ENCODE results near the gene SPTLC2.

The SPTLC2 gene

GRCh38 chr14:77585385-77585784 lies 31.1 kb downstream of the SPTLC2 start:
- no peaks in the 10 kb centered on the region for H3K27me3 ChIP-seq (ENCODE audit: insufficient read depth, low read length, poor library complexity, severe bottlenecking)
- no peaks in the 10 kb centered on the region; the same call in 1 of the 2 replicates for H3F3A ChIP-seq (ENCODE audit: low read depth)
- H3K9ac ChIP-seq (ENCODE audit: low read depth, low read length, poor library complexity, severe bottlenecking) = no peak overlapping the region
- H3K9me2 ChIP-seq (replicated peaks; ENCODE audit: low read depth, low read length) = no peaks in the 10 kb centered on the region
- H3K9me3 ChIP-seq (ENCODE audit: insufficient read depth, low read depth, low read length) = no peaks in the 10 kb centered on the region
- H3K36me3 ChIP-seq (ENCODE audit: insufficient read depth, low read length) = peaks cover 3% of the 10 kb centered on the region; the same call in 1 of the 2 replicates
- H4K20me1 ChIP-seq (ENCODE audit: insufficient read depth, low read length, poor library complexity, severe bottlenecking) = peaks cover 7% of the 10 kb centered on the region
- TF ChIP-seq, protein P1, sequence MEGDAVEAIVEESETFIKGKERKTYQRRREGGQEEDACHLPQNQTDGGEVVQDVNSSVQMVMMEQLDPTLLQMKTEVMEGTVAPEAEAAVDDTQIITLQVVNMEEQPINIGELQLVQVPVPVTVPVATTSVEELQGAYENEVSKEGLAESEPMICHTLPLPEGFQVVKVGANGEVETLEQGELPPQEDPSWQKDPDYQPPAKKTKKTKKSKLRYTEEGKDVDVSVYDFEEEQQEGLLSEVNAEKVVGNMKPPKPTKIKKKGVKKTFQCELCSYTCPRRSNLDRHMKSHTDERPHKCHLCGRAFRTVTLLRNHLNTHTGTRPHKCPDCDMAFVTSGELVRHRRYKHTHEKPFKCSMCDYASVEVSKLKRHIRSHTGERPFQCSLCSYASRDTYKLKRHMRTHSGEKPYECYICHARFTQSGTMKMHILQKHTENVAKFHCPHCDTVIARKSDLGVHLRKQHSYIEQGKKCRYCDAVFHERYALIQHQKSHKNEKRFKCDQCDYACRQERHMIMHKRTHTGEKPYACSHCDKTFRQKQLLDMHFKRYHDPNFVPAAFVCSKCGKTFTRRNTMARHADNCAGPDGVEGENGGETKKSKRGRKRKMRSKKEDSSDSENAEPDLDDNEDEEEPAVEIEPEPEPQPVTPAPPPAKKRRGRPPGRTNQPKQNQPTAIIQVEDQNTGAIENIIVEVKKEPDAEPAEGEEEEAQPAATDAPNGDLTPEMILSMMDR (conservative IDR thresholded peaks at IDR 0.05; ENCODE audit: low read length) = no peak
- no peak for TF ChIP-seq EZH2phosphoT487 (IDR thresholded peaks at IDR 0.05; ENCODE audit: borderline replicate concordance)
- no peak overlapping the region for H3K4me2 ChIP-seq (ENCODE audit: low read depth, low read length, poor library complexity, severe bottlenecking)
- peaks cover 63% of the 10 kb centered on the region for H3K79me2 ChIP-seq (ENCODE audit: insufficient read depth, low read length)
- no peak overlapping the region for H2AFZ ChIP-seq (ENCODE audit: low read length)
- no peak overlapping the region for H3K4me3 ChIP-seq (ENCODE audit: low read length, poor library complexity, severe bottlenecking)
- peaks cover 24% of the 10 kb centered on the region for H3K4me1 ChIP-seq (ENCODE audit: insufficient read depth, low read length, poor library complexity, severe bottlenecking)

- Histone ChIP-seq H3K9me2 (replicated peaks; ENCODE audit: low read depth, low read length) (no peaks in the 10 kb centered on the region), H3K79me2 (ENCODE audit: insufficient read depth, low read length) (peaks cover 68% of the 10 kb centered on the region)
Observed at GRCh38 chr14:77584809-77585208, 31.6 kb downstream of the SPTLC2 start.

DNA sequence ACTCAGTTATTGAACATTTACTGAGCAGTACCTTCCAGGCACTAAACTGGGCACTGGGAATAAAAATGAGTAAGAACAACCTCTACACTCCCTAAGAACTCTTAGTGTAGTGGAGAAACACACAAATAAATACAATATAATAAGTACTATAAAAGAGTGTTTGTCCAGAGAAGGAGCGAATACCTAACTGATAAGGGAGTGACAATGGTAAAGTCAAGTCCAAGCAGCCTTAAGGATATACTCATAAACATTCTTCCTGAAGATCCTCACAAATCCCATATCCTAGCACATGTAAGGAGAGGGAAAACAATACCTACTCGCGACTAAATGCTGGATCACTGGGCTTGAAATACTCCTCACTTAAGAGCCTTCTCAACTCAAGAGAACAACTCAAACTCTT lies 32.8 kb downstream of the SPTLC2 start:
- H3K9ac ChIP-seq (ENCODE audit: low read depth, low read length, poor library complexity, severe bottlenecking) = no peak overlapping the region
- H3K79me2 ChIP-seq (ENCODE audit: insufficient read depth, low read length) = peaks cover 71% of the 10 kb centered on the region
- peaks cover 3% of the 10 kb centered on the region; the same call in 1 of the 2 replicates for H3K36me3 ChIP-seq (ENCODE audit: insufficient read depth, low read length)

More at GRCh38 chr14:77584809-77585208, 31.6 kb downstream of the SPTLC2 start:
- no peaks in the 10 kb centered on the region for H3K27me3 ChIP-seq (ENCODE audit: insufficient read depth, low read length, poor library complexity, severe bottlenecking)
- peaks cover 3% of the 10 kb centered on the region; the same call in 1 of the 2 replicates for H3K36me3 ChIP-seq (ENCODE audit: insufficient read depth, low read length)
- H3K4me2 ChIP-seq (ENCODE audit: low read depth, low read length, poor library complexity, severe bottlenecking) = no peak overlapping the region
- TF ChIP-seq, protein P1 (conservative IDR thresholded peaks at IDR 0.05; ENCODE audit: low read length) = no peak
- no peak for TF ChIP-seq EZH2phosphoT487 (IDR thresholded peaks at IDR 0.05; ENCODE audit: borderline replicate concordance)
- H3K9me3 ChIP-seq (ENCODE audit: insufficient read depth, low read depth, low read length) = no peaks in the 10 kb centered on the region
- H3K4me3 ChIP-seq (ENCODE audit: low read length, poor library complexity, severe bottlenecking) = no peak overlapping the region
- H3K9ac ChIP-seq (ENCODE audit: low read depth, low read length, poor library complexity, severe bottlenecking) = no peak overlapping the region
- no peaks in the 10 kb centered on the region; the same call in 1 of the 2 replicates for H3F3A ChIP-seq (ENCODE audit: low read depth)
- no peak overlapping the region for H2AFZ ChIP-seq (ENCODE audit: low read length)
- peaks cover 24% of the 10 kb centered on the region for H3K4me1 ChIP-seq (ENCODE audit: insufficient read depth, low read length, poor library complexity, severe bottlenecking)
- H4K20me1 ChIP-seq (ENCODE audit: insufficient read depth, low read length, poor library complexity, severe bottlenecking) = peaks cover 7% of the 10 kb centered on the region

More for the DNA sequence above, 32.8 kb downstream of the SPTLC2 start:
- Histone ChIP-seq H3K4me1 (ENCODE audit: insufficient read depth, low read length, poor library complexity, severe bottlenecking) (peaks cover 16% of the 10 kb centered on the region), H3K9me2 (replicated peaks; ENCODE audit: low read depth, low read length) (no peaks in the 10 kb centered on the region), H3K4me3 (ENCODE audit: low read length, poor library complexity, severe bottlenecking) (no peak overlapping the region), H3K4me2 (ENCODE audit: low read depth, low read length, poor library complexity, severe bottlenecking) (no peak overlapping the region), H3F3A (ENCODE audit: low read depth) (no peaks in the 10 kb centered on the region; the same call in 1 of the 2 replicates), H2AFZ (ENCODE audit: low read length) (no peak overlapping the region), H3K27me3 (ENCODE audit: insufficient read depth, low read length, poor library complexity, severe bottlenecking) (no peaks in the 10 kb centered on the region), H4K20me1 (ENCODE audit: insufficient read depth, low read length, poor library complexity, severe bottlenecking) (peaks cover 7% of the 10 kb centered on the region), H3K9me3 (ENCODE audit: insufficient read depth, low read depth, low read length) (no peaks in the 10 kb centered on the region)
- no peak for TF ChIP-seq EZH2phosphoT487 (IDR thresholded peaks at IDR 0.05; ENCODE audit: borderline replicate concordance)
- TF ChIP-seq, protein P1 (conservative IDR thresholded peaks at IDR 0.05; ENCODE audit: low read length) = no peak
